ENCODE measurements around the gene C20orf202. TPM values are rescaled to one million over a fixed set of nuclear protein-coding genes. Genes with fewer than 3 reads are reported as not detected.

C20orf202 gene
- total RNA-seq, 1 donor from 2014 or later = 0.92 TPM

- Mint-ChIP-seq H3K4me3 (ENCODE audit: unreplicated experiment) (no peak overlapping the region), H3K27me3 (ENCODE audit: unreplicated experiment) (peaks cover 2% of the 10 kb centered on the region), H3K9me3 (ENCODE audit: unreplicated experiment) (no peaks in the 10 kb centered on the region), H3K4me1 (ENCODE audit: unreplicated experiment) (peaks cover 13% of the 10 kb centered on the region), H3K27ac (ENCODE audit: unreplicated experiment) (no peak overlapping the region), H3K36me3 (ENCODE audit: low read depth, unreplicated experiment) (peaks cover 50% of the 10 kb centered on the region)
- no peak for DNase-seq (ENCODE audit: low spot score)
- no peak for TF ChIP-seq CTCF (IDR thresholded peaks at IDR 0.05; ENCODE audit: unreplicated experiment)
These were observed 42.3 kb upstream of the C20orf202 start for GRCh38 chr20:1160991-1161390.

GRCh38 chr20:1163105-1163504 is 40.1 kb upstream of the C20orf202 start:
- Mint-ChIP-seq H3K4me3 (ENCODE audit: unreplicated experiment) (no peak overlapping the region), H3K36me3 (ENCODE audit: low read depth, unreplicated experiment) (peaks cover 49% of the 10 kb centered on the region), H3K4me1 (ENCODE audit: unreplicated experiment) (peaks cover 19% of the 10 kb centered on the region), H3K27me3 (ENCODE audit: unreplicated experiment) (no peaks in the 10 kb centered on the region), H3K9me3 (ENCODE audit: unreplicated experiment) (no peaks in the 10 kb centered on the region), H3K27ac (ENCODE audit: unreplicated experiment) (no peak overlapping the region)
- no peak for DNase-seq (ENCODE audit: low spot score)
- no peak for TF ChIP-seq CTCF (IDR thresholded peaks at IDR 0.05; ENCODE audit: unreplicated experiment)

- no peak for DNase-seq (ENCODE audit: low spot score)
- H3K4me3 Mint-ChIP-seq (ENCODE audit: unreplicated experiment) = no peak overlapping the region
- H3K27ac Mint-ChIP-seq (ENCODE audit: unreplicated experiment) = no peak overlapping the region
- H3K4me1 Mint-ChIP-seq (ENCODE audit: unreplicated experiment) = peaks cover 22% of the 10 kb centered on the region
- H3K27me3 Mint-ChIP-seq (ENCODE audit: unreplicated experiment) = no peaks in the 10 kb centered on the region
- H3K9me3 Mint-ChIP-seq (ENCODE audit: unreplicated experiment) = no peaks in the 10 kb centered on the region
- peaks cover 54% of the 10 kb centered on the region for H3K36me3 Mint-ChIP-seq (ENCODE audit: low read depth, unreplicated experiment)
- TF ChIP-seq CTCF (IDR thresholded peaks at IDR 0.05; ENCODE audit: unreplicated experiment) = no peak
These were observed 39.6 kb upstream of the C20orf202 start for GRCh38 chr20:1163653-1164052.

- Mint-ChIP-seq H3K27ac (ENCODE audit: unreplicated experiment) (peak overlapping the region; percentile 1), H3K4me3 (ENCODE audit: unreplicated experiment) (peak overlapping the region; percentile 20), H3K4me1 (ENCODE audit: unreplicated experiment) (peaks cover 22% of the 10 kb centered on the region), H3K27me3 (ENCODE audit: unreplicated experiment) (no peaks in the 10 kb centered on the region), H3K9me3 (ENCODE audit: unreplicated experiment) (no peaks in the 10 kb centered on the region), H3K36me3 (ENCODE audit: low read depth, unreplicated experiment) (peaks cover 62% of the 10 kb centered on the region)
- TF ChIP-seq CTCF (IDR thresholded peaks at IDR 0.05; ENCODE audit: unreplicated experiment) = no peak
- no peak for DNase-seq (ENCODE audit: low spot score)
These were observed 38.4 kb upstream of the C20orf202 start for GRCh38 chr20:1164871-1165270.

- Mint-ChIP-seq H3K9me3 (ENCODE audit: unreplicated experiment) (no peaks in the 10 kb centered on the region), H3K36me3 (ENCODE audit: low read depth, unreplicated experiment) (peaks cover 67% of the 10 kb centered on the region)
These were observed 37.7 kb upstream of the C20orf202 start for GRCh38 chr20:1165521-1165920.

More at GRCh38 chr20:1165521-1165920, 37.7 kb upstream of the C20orf202 start:
- no peak overlapping the region for H3K27ac Mint-ChIP-seq (ENCODE audit: unreplicated experiment)
- DNase-seq (ENCODE audit: low spot score) = no peak
- H3K27me3 Mint-ChIP-seq (ENCODE audit: unreplicated experiment) = no peaks in the 10 kb centered on the region
- peaks cover 27% of the 10 kb centered on the region for H3K4me1 Mint-ChIP-seq (ENCODE audit: unreplicated experiment)
- peak overlapping the region; percentile 20 for H3K4me3 Mint-ChIP-seq (ENCODE audit: unreplicated experiment)
- no peak for TF ChIP-seq CTCF (IDR thresholded peaks at IDR 0.05; ENCODE audit: unreplicated experiment)

All from endothelial cell (in vitro differentiated cells).